HG02798 (cell line): ENCODE results near the gene CD3D.

Source experiments
- ATAC-seq: cut with Tn5 transposase; IDR thresholded peaks from one replicate; pipeline ENCODE4 v1.9.1; 2021; ENCODE audit warnings: mild to moderate bottlenecking; ENCODE audit not compliant: unreplicated experiment, poor library complexity

The CD3D gene

DNA sequence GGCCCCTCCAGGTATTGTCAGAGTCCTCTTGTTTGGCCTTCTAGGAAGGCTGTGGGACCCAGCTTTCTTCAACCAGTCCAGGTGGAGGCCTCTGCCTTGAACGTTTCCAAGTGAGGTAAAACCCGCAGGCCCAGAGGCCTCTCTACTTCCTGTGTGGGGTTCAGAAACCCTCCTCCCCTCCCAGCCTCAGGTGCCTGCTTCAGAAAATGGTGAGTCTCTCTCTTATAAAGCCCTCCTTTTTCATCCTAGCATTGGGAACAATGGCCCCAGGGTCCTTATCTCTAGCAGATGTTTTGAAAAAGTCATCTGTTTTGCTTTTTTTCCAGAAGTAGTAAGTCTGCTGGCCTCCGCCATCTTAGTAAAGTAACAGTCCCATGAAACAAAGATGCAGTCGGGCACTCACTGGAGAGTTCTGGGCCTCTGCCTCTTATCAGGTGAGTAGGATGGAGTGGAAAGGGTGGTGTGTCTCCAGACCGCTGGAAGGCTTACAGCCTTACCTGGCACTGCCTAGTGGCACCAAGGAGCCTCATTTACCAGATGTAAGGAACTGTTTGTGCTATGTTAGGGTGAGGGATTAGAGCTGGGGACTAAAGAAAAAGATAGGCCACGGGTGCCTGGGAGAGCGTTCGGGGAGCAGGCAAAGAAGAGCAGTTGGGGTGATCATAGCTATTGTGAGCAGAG, 37.8 kb downstream of the CD3D start, which contains the start of gene CD3E:
CD3E (plus strand) TSS at position 163 of the 681 bp plus-strand sequence; CDS start at position 386, 223 bp downstream.
- ATAC-seq, result no peak

DNA sequence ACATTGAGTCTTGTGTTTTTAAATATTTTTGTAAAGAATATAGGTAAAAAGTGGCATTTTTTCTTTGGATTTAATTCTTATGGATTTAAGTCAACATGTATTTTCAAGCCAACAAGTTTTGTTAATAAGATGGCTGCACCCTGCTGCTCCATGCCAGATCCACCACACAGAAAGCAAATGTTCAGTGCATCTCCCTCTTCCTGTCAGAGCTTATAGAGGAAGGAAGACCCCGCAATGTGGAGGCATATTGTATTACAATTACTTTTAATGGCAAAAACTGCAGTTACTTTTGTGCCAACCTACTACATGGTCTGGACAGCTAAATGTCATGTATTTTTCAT, 38.3 kb downstream of the CD3D start:
- no peak for ATAC-seq

DNA sequence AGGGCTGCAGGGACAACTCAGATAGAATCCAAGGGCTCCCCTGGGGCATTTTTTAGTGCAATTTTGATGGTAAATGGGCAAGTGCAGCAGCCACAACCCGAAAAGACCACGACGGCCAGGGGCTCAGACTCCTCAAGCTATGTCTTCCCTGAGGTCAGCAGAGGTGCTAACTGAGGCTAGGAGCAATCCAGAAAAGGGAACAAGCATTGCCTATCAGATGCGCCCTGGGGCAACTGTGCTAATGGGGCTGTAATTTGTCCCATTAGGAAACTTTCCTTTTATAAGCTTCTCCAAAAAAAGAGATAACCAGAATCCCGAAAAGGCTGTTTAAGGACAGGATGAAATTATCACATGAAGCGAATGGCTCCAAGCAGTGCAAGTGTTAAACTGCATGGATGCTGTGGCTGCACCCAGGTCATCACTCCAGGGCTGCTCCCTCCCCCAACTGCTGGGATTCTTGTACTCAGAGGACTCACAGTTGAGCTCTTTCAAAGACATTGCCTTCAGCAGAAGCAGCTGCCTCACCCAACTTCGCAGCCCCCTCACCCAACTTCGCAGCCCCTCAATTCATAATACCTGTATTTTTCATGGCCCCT, 40.8 kb downstream of the CD3D start:
- ATAC-seq, result no peak

DNA sequence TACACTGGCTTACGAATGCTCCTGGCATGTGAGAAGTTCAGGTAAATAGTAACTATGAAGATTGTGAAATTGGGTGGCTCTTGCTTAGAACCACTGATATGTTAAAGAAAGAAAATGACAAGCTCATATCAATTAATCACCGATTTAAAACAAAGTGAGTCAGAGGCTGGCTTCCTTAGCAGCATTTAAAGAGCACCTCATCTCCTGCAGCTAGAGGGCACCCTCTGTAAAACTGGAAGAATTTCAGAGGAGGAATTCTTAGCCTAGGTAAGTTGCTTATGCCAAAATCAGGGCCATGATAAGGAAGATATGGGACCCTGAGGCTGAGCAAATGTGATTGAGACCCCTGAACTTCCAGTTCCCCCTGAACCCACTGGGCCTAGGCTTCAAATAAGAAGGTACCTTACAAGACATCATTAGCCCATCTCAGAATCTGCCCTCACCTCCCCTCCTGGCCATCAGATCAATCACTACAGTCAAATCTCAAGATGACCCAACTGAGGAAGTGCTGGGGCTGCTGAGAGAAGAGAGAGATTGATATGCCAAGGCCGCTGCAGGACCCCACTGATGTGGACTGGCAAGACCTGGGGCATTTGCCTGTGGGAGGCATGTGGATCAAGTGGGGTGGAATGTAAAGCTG, 46.6 kb downstream of the CD3D start:
- no peak for ATAC-seq

DNA sequence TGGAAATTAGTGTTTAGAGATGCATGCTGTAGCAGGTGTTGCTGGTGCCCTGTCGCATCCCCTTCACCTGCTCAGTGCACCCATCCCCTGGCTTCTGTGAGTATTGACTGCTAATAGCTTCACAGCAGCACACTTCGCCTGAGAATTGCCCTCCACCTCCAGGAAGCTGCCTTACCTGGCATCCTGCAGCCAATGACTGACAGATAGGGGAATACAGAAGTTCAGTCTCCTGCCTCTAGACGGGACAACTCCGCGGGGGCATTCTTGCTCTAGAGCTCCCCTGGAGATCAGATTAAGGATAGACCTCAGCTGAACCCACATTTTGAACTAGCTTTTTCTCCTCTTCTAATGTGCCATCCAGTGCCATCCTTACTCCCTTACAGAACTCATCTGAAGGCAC, 47.3 kb downstream of the CD3D start:
- no peak for ATAC-seq

DNA sequence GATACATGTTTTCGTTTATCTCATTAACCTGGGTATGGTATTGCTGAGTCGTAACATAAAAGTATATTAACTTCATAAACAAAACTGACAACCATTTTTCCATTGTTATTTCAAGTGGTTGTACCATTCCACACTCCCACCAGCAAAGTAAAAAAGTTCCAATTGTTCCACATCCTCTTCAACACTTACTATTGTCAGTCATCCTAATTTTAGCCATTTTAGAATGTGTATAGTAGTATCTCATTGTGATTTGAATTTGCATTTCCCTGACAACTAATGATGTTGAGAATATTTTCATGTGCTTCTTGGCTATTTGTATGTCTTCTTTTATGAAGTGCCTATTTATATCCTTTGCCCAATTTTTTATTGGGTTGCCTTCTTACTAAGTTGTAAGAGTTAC, 48.5 kb downstream of the CD3D start:
- no peak for ATAC-seq

DNA sequence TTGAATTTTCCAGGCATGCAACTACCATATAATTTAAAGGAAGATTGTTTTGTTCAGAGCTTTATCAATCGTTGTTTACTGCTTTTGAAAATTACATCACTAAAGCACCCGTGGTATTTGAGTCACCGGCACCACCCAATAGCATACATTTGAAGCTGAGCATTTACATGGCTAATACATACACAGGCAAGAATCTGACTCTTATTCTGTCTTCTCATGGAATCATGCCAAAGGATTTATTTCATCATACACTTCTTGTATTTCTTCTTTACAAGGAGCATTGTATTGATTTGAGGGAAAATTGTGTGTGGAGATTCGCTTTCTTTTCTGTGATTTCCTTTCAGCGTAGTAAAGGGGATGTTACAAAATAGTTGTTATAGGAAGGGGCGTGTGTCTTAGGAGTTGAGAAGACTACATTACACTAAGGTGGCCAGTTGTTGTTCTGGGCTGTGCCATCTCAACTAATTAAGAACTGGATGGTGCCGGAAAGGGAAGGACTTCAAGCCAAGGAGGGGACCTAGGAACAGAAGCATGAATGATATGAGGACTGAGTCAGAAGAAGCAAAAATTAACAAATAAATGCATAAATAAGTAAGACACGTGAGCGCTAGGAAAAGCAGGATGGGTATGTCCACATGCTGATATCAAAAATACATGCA, 50.9 kb downstream of the CD3D start:
- ATAC-seq, result no peak

DNA sequence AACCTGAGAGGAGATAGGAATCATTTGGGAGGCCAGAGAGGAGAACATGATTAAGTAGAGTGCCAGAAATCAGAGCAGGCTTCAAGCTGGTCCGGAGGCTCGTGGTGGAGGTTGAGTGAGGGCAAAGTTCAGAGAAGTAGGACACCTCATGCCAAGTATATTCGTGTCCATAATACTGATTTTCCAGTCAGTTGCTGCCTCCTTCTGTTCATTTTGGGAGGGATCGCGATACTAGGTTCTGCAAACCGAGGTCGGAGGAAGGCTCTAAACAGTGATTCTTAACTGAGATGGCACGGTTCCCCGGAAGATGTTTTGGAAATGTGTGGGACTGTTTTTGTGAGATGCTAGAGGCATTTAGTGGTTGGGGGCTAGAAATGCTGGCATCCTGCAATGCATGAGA, 51.6 kb downstream of the CD3D start:
- no peak for ATAC-seq

DNA sequence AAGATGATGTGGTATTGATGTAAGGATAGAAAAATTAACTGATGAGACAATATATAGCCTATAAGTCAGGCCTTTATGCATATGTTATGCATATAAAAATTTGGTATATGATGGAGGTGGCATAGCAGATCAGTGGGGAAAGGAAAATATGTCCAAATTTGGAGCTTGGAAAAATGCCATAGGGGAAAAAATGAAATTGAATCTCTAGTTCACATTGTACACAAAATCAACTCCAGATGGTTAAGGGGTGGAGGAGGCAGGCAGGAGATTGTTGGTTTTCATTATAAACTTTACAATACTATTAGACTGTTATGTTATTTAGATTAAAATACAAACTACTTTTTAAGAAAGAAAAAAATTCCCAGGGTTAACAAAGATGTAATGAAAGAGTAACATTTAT, 53.1 kb downstream of the CD3D start:
- no peak for ATAC-seq
